ENCODE results near the gene ANKLE2.
"Not testable (repeated sequence)": the region's sequence is repeated elsewhere in the genome, so short reads cannot be mapped to it uniquely, and the experiment has no call there.

ANKLE2 gene

GRCh38 chr12:132776816-132777568 lies 15.4 kb upstream of the ANKLE2 start:
- DNase-seq (ENCODE audit: low read depth): no peak

- DNase-seq (ENCODE audit: low read depth): not testable (repeated sequence)
These were observed 14.6 kb upstream of the ANKLE2 start for GRCh38 chr12:132776230-132776625.

- DNase-seq (ENCODE audit: low read depth): no peak
These were observed 14.0 kb upstream of the ANKLE2 start for GRCh38 chr12:132775502-132776229.

GRCh38 chr12:132774646-132775275 lies 13.1 kb upstream of the ANKLE2 start:
- DNase-seq (ENCODE audit: low read depth): no peak

GRCh38 chr12:132774159-132774558 lies 12.5 kb upstream of the ANKLE2 start:
- no peak for DNase-seq (ENCODE audit: low read depth)

- DNase-seq (ENCODE audit: low read depth): no peak
These were observed 11.7 kb upstream of the ANKLE2 start for GRCh38 chr12:132773077-132773955.

- no peak for DNase-seq (ENCODE audit: low read depth)
These were observed 11.0 kb upstream of the ANKLE2 start for GRCh38 chr12:132772606-132773005.

- no peak for DNase-seq (ENCODE audit: low read depth)
These were observed 9.7 kb upstream of the ANKLE2 start for GRCh38 chr12:132771126-132771838.

- DNase-seq (ENCODE audit: low read depth): no peak
These were observed 4.9 kb upstream of the ANKLE2 start for GRCh38 chr12:132766380-132767085.

- DNase-seq (ENCODE audit: low read depth): no peak
These were observed 3.7 kb upstream of the ANKLE2 start for GRCh38 chr12:132765361-132765760.

- no peak for DNase-seq (ENCODE audit: low read depth)
These were observed 2.6 kb upstream of the ANKLE2 start for GRCh38 chr12:132764231-132764630.

GRCh38 chr12:132761921-132762583 lies 420 bp upstream of the ANKLE2 start:
- DNase-seq (ENCODE audit: low read depth): peak; percentile 32

- no peak for DNase-seq (ENCODE audit: low read depth)
These were observed 2.3 kb downstream of the ANKLE2 start for GRCh38 chr12:132759359-132759758.

- DNase-seq (ENCODE audit: low read depth): not testable (repeated sequence)
These were observed 2.8 kb downstream of the ANKLE2 start for GRCh38 chr12:132758825-132759224.

GRCh38 chr12:132754160-132754932 lies 7.3 kb downstream of the ANKLE2 start:
- no peak for DNase-seq (ENCODE audit: low read depth)

GRCh38 chr12:132753670-132754069 lies 8.0 kb downstream of the ANKLE2 start:
- not testable (repeated sequence) for DNase-seq (ENCODE audit: low read depth)

- DNase-seq (ENCODE audit: low read depth): no peak
These were observed 13.3 kb downstream of the ANKLE2 start for GRCh38 chr12:132748319-132748718.

- DNase-seq (ENCODE audit: low read depth): no peak
These were observed 13.7 kb downstream of the ANKLE2 start for GRCh38 chr12:132747896-132748295.

GRCh38 chr12:132747395-132747794 lies 14.2 kb downstream of the ANKLE2 start:
- DNase-seq (ENCODE audit: low read depth): no peak

All from non-pigmented ciliary epithelial cell (primary cell).